ENCODE results near the gene HAUS2.

The HAUS2 gene

GRCh38 chr15:42608110-42608531 is 59.5 kb downstream of the HAUS2 start:
- DNase-seq (ENCODE audit: low read depth in 2 of 2) = peak; percentile 5 to 14

GRCh38 chr15:42608752-42609488 is 60.3 kb downstream of the HAUS2 start:
- no peak for DNase-seq (ENCODE audit: low read depth in 2 of 2)

GRCh38 chr15:42611532-42611931 is 62.9 kb downstream of the HAUS2 start:
- DNase-seq (ENCODE audit: low read depth in 2 of 2) = no peak

GRCh38 chr15:42612367-42612912 is 63.8 kb downstream of the HAUS2 start:
- no peak for DNase-seq (ENCODE audit: low read depth in 2 of 2)

- DNase-seq (ENCODE audit: low read depth in 2 of 2) = no peak
These were observed 67.5 kb downstream of the HAUS2 start for GRCh38 chr15:42616107-42616506.

Data from stimulated activated CD8-positive, alpha-beta memory T cell treated with anti-CD3 and anti-CD28 coated beads, Interleukin-2, amount 100 ng/mL, for 1 hour (primary cell).